AG04450 (cell line): ENCODE data around the gene ELMOD3. TPM values are rescaled to one million over a fixed set of nuclear protein-coding genes. Genes with fewer than 3 reads are reported as not detected.
A peak's percentile ranks its signal among the peaks of the same experiment; 100 is the strongest.
"Not testable (repeated sequence)": the region's sequence is repeated elsewhere in the genome, so short reads cannot be mapped to it uniquely, and the experiment has no call there.

Experiments used
- CTCF ChIA-PET: fragments of 300-600, 350-600 bp; formaldehyde crosslinking; extraction: SDS; loops from one replicate; lab custom pipeline; 2022; ENCODE audit warnings: antibody characterized with exemption, inconsistent platforms; lab: Charles Lee
- POLR2A ChIA-PET: fragments of 350-600 bp; formaldehyde crosslinking; extraction: SDS; loops from one replicate; lab custom pipeline; 2021; ENCODE audit warnings: antibody characterized with exemption, inconsistent platforms; lab: Yijun Ruan, JAX
- DNase-seq: peaks from one replicate; pipeline ENCODE4 v3.0.0-alpha.2; 2011; ENCODE audit warnings: low read depth, low spot score
- H3K27ac ChIP-seq: one replicate; pipeline ENCODE4 v1.5.1; 2012; ENCODE audit warnings: low read depth, low read length, control low read depth
- H3K27me3 ChIP-seq: one replicate; pipeline ENCODE4 v1.6.0; 2012; ENCODE audit warnings: low read length; ENCODE audit not compliant: control insufficient read depth, insufficient read depth
- H3K4me3 ChIP-seq: 2 replicates; pipeline ENCODE4 v1.5.1; 2011; ENCODE audit warnings: mild to moderate bottlenecking, low read depth, low read length, control low read depth
- H3K9me3 ChIP-seq: 2 replicates; pipeline ENCODE4 v1.5.1; 2012; ENCODE audit warnings: low read length; ENCODE audit not compliant: control insufficient read depth, insufficient read depth
- CTCF ChIP-seq: IDR thresholded peaks from 2 replicates; pipeline ENCODE4 v1.5.1; 2011; ENCODE audit warnings: low read depth, low read length, control low read depth, inconsistent platforms
- polyA plus RNA-seq: library from polyadenylated mRNA; depleted of rRNA; stranded (reverse); fragments of >200 nt; gene quantifications from 2 replicates; pipeline ENCODE4 v1.2.3, GENCODE V29; 2011

ELMOD3 gene
- polyA plus RNA-seq, 1 experiment: 17.8 TPM

DNA sequence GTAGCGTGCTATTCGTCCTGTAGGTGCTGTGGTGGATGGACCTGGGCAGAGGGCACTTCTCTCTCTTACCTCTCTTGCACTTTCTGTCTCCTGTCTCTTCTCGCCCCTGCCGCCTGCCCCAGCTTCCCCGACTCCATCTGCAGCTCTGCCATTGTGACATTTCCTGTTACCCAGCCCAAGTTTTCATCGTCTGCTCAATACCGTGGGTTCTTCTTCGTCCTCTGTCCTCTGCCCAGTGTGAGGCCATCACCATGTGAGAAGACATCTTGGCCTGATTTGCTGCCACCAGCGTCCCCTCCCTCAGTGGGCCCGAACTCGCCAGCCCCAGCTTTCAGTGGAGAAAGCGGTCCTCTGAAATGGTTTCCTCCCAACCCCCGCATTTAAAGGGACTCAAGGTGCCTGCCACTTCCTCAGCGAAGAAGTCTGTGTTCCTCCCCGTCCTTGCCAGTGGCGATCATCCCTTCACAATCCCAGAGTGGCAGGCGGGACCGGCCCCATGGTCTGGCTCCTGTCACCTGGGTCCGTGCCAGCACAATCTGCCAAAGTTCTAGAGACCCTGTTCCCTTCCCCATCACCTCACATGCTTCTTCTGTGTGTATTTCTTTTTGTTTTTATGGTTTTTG, 44.8 kb upstream of the ELMOD3 start:
- ChIA-PET POLR2A (interaction anchor here (0.8 to 1.2 kb wide), 2 partner anchors 188 to 229 kb away, joined by 4 to 5 read pairs; partner anchors contain the start of gene MAT2A), CTCF (interaction anchor here (0.9 to 3.0 kb wide), 3 partner anchors 9 to 243 kb away, joined by 3 to 24 read pairs (median 8); no protein-coding TSS in a partner anchor)
- H3K9me3 ChIP-seq: no peaks in the 10 kb centered on the region
- no peak for TF ChIP-seq CTCF
- no peak for DNase-seq
- H3K27ac ChIP-seq: peak overlapping the region; percentile 57
- no peak overlapping the region for H3K4me3 ChIP-seq
- H3K27me3 ChIP-seq: no peaks in the 10 kb centered on the region

DNA sequence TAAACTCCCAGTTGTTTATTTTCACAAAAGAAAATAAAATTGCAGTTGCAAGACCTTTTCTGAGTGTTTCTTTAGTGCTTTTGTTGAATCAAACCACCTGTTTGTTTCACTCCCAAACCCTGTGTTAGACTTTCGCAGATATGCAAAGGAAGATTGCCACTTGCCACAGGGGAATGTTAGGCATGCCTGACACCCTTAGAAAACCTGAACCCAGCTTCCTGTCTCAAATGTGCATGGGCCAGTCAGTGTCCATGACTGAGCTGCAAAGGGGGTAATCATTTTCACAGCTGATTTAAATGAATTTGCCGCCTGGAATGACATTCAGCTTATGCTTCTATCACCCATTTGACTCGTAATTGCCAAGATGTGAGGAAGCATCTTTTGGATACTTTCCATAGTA, 44.2 kb upstream of the ELMOD3 start:
- Histone ChIP-seq H3K9me3 (no peaks in the 10 kb centered on the region), H3K27ac (no peak overlapping the region), H3K4me3 (no peak overlapping the region), H3K27me3 (no peaks in the 10 kb centered on the region)
- TF ChIP-seq CTCF: no peak
- POLR2A ChIA-PET: interaction anchor here (1.2 kb wide), 1 partner anchor 228 kb away, joined by 4 read pairs; the partner anchor contains the start of gene MAT2A
- DNase-seq: no peak
- CTCF ChIA-PET: interaction anchor here (2.8 to 3.0 kb wide), 2 partner anchors 10 to 244 kb away, joined by 8 to 24 read pairs; no protein-coding TSS in a partner anchor

DNA sequence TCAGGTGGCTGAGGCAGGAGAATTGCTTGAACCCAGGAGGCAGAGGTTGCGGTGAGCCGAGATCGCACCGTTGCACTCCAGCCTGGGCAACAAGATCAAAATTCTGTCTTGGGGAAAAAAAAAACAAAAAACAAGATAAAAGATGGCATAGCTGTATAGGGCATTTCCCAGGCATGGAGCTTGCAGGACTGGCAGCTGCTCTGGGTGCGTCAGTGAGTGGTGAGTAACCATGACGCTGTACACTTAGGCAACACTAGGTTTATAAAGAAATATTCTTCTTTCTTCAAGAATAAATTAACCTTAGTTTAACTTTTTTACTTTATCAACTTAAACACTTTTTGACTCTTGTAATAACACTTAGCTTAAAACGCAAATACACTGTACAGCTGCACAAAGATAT, 42.2 kb upstream of the ELMOD3 start:
- Histone ChIP-seq H3K27me3 (no peaks in the 10 kb centered on the region), H3K4me3 (no peak overlapping the region), H3K27ac (peak overlapping the region; percentile 83), H3K9me3 (no peaks in the 10 kb centered on the region)
- no peak for TF ChIP-seq CTCF
- DNase-seq: peak; percentile 66
- ChIA-PET POLR2A (interaction anchor here (0.7 to 1.6 kb wide), 5 partner anchors 12 to 125 kb away, joined by 3 to 6 read pairs (median 3); partner anchors contain the start of genes ELMOD3, RETSAT and TGOLN2), CTCF (interaction anchor here (1.2 to 1.3 kb wide), 2 partner anchors 13 to 239 kb away, joined by 3 to 4 read pairs; no protein-coding TSS in a partner anchor)

GRCh38 chr2:85314884-85315242, 39.7 kb upstream of the ELMOD3 start:
- DNase-seq: no peak
- CTCF ChIA-PET: interaction anchor here (1.6 kb wide), 1 partner anchor 15 kb away, joined by 8 read pairs; no protein-coding TSS in a partner anchor
- Histone ChIP-seq H3K9me3 (no peaks in the 10 kb centered on the region), H3K4me3 (no peak overlapping the region), H3K27me3 (no peaks in the 10 kb centered on the region), H3K27ac (no peak overlapping the region)
- POLR2A ChIA-PET: interaction anchor here (1.0 kb wide), 1 partner anchor 10 kb away, joined by 3 read pairs; no protein-coding TSS in a partner anchor
- TF ChIP-seq CTCF: no peak

DNA sequence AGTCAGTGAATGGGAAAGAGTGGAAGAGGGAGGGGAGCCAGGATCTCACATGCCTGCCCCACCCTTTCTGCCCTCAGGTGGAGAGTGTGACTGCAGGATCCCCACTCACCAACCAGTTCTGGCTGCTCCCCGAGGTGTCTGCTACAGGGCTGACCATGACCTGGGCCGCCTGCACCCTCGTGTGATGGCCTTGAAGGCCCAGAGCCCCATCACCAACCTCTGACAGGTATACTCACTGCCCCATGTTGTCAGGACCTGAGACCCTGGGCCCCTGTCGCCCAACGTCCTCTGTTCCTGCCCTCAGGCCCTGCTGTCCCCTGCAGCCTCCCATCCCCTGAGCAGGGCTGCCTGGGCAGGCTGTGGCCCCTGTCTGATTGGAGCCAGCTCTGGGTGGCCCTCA, 38.6 kb upstream of the ELMOD3 start:
- H3K27ac ChIP-seq, POLR2A ChIA-PET, H3K9me3 ChIP-seq, DNase-seq, H3K4me3 ChIP-seq, CTCF ChIA-PET, H3K27me3 ChIP-seq: not testable (repeated sequence)
